DND-41 (cell line): ENCODE results near the gene OPHN1.

Experiments
- CTCF ChIP-seq: IDR thresholded peaks from 2 replicates; pipeline ENCODE4 v1.5.1; 2012; ENCODE audit warnings: borderline replicate concordance, low read length, moderate library complexity, mild to moderate bottlenecking; ENCODE audit not compliant: poor library complexity, severe bottlenecking; ENCODE audit errors: extremely low read depth
- EZH2 ChIP-seq: IDR thresholded peaks from 3 replicates; pipeline ENCODE4 v1.6.1; 2012; ENCODE audit warnings: borderline replicate concordance, low read depth, mild to moderate bottlenecking, moderate library complexity, low read length, inconsistent platforms; ENCODE audit not compliant: severe bottlenecking

- TF ChIP-seq CTCF (no peak), EZH2 (no peak)
These were observed 145.2 kb downstream of the OPHN1 start for GRCh38 chrX:68288127-68288526.
